Fibroblast of lung (primary cell): ENCODE data around the gene EDN2. TPM values are rescaled to one million over a fixed set of nuclear protein-coding genes. Genes with fewer than 3 reads are reported as not detected.
A peak's percentile ranks its signal among the peaks of the same experiment; 100 is the strongest.

ENCODE experiments used
- DNase-seq, 2 donors: peaks; one replicate each; pipeline versions ENCODE4 v3.0.0 to v3.0.0-alpha.2; 2010; ENCODE audit warnings: low read depth in 2 of 2
- H2AFZ ChIP-seq: 2 replicates; pipeline ENCODE4 v1.5.1; 2012; ENCODE audit warnings: low read length, control low read depth, inconsistent platforms
- H3K27ac ChIP-seq: 2 replicates; pipeline ENCODE4 v1.5.1; 2011; ENCODE audit warnings: low read length, control low read depth; ENCODE audit not compliant: insufficient read depth
- H3K27me3 ChIP-seq: 2 replicates; pipeline ENCODE4 v1.5.1; 2011; ENCODE audit warnings: mild to moderate bottlenecking, low read length; ENCODE audit not compliant: control insufficient read depth, insufficient read depth
- H3K36me3 ChIP-seq: 2 replicates; pipeline ENCODE4 v1.5.1; 2011; ENCODE audit warnings: low read length; ENCODE audit not compliant: control insufficient read depth, insufficient read depth
- H3K4me1 ChIP-seq: 2 replicates; pipeline ENCODE4 v1.5.1; 2011; ENCODE audit warnings: low read length; ENCODE audit not compliant: control insufficient read depth, insufficient read depth; ENCODE audit errors: extremely low read depth
- H3K4me2 ChIP-seq: 2 replicates; pipeline ENCODE4 v1.5.1; 2011; ENCODE audit warnings: low read length, control low read depth; ENCODE audit not compliant: insufficient read depth; ENCODE audit errors: extremely low read depth
- H3K4me3 ChIP-seq, 4 experiments: fragments of 200-600 bp in 1 of 4; sonication (generic) in 1 of 4; replicated peaks in 1 of 4; 2 replicates each; pipeline ENCODE4 v1.5.1; 2011 to 2016; ENCODE audit warnings: low read length in 4 of 4, low read depth in 3 of 4, mild to moderate bottlenecking in 3 of 4, control low read depth in 2 of 4, inconsistent platforms in 1 of 4, mixed read lengths in 1 of 4; ENCODE audit not compliant: insufficient read depth in 1 of 4; ENCODE audit errors: control extremely low read depth in 1 of 4
- H3K79me2 ChIP-seq: 2 replicates; pipeline ENCODE4 v1.5.1; 2012; ENCODE audit warnings: mild to moderate bottlenecking, low read length, inconsistent platforms; ENCODE audit not compliant: control insufficient read depth, insufficient read depth
- H3K9ac ChIP-seq: 2 replicates; pipeline ENCODE4 v1.5.1; 2011; ENCODE audit warnings: mild to moderate bottlenecking, low read length, control low read depth; ENCODE audit not compliant: insufficient read depth
- H3K9me3 ChIP-seq: 2 replicates; pipeline ENCODE4 v1.5.1; 2012; ENCODE audit warnings: low read depth, low read length; ENCODE audit not compliant: control insufficient read depth, insufficient read depth
- H4K20me1 ChIP-seq: 2 replicates; pipeline ENCODE4 v1.5.1; 2011; ENCODE audit warnings: low read length; ENCODE audit not compliant: control insufficient read depth, insufficient read depth; ENCODE audit errors: extremely low read depth
- CTCF ChIP-seq, 2 donors: IDR thresholded peaks in 1 of 2; conservative IDR thresholded peaks in 1 of 2; 1 replicate in 1 of 2; 2 replicates in 1 of 2; pipeline ENCODE4 v1.5.1; 2011 to 2012; ENCODE audit warnings: low read length in 2 of 2, control low read depth in 1 of 2, inconsistent platforms in 1 of 2, low read depth in 1 of 2, mild to moderate bottlenecking in 1 of 2
- EZH2 ChIP-seq: IDR thresholded peaks from 2 replicates; pipeline ENCODE4 v1.5.1; 2012; ENCODE audit warnings: low read length, control low read depth, mild to moderate bottlenecking; ENCODE audit errors: missing control alignments
- polyA plus RNA-seq, 2 donors: library from polyadenylated mRNA; depleted of rRNA in 1 of 2; stranded (reverse) in 1 of 2; unstranded in 1 of 2; fragments of >200 nt; gene quantifications; 2 replicates each; pipeline ENCODE4 v1.2.1, GENCODE V29; 2011 to 2012; ENCODE audit warnings: missing spikeins in 1 of 2
- total RNA-seq: library from RNA; depleted of rRNA; stranded (reverse); fragments of >200 nt; gene quantifications from 2 replicates; pipeline ENCODE4 v1.2.1, GENCODE V29; 2014

EDN2 gene
- total and polyA plus RNA-seq, 2 donors (not counting 1 experiment from before 2014, with no cell fraction given) = not detected

- H3K27me3 ChIP-seq = no peaks in the 10 kb centered on the region
- no peak overlapping the region for H3K4me3 ChIP-seq
- H3K9ac ChIP-seq = no peak overlapping the region
- H3K4me2 ChIP-seq = no peak overlapping the region
- no peaks in the 10 kb centered on the region for H3K79me2 ChIP-seq
- no peaks in the 10 kb centered on the region for H3K36me3 ChIP-seq
- no peaks in the 10 kb centered on the region for H3K9me3 ChIP-seq
- no peaks in the 10 kb centered on the region for H4K20me1 ChIP-seq
- H3K4me1 ChIP-seq = peaks cover 6% of the 10 kb centered on the region
- H3K27ac ChIP-seq = no peak overlapping the region
- H2AFZ ChIP-seq = no peak overlapping the region
- DNase-seq = no peak
- TF ChIP-seq EZH2 (no peak), CTCF (conservative IDR thresholded peaks at IDR 0.05 in 1 of 2, IDR thresholded peaks at IDR 0.05 in 1 of 2; ENCODE audit: low read depth in 1 of 2, low read length in 2 of 2) (no peak)
Measured at GRCh38 chr1:41489561-41489960, 5.1 kb upstream of the EDN2 start.

DNA sequence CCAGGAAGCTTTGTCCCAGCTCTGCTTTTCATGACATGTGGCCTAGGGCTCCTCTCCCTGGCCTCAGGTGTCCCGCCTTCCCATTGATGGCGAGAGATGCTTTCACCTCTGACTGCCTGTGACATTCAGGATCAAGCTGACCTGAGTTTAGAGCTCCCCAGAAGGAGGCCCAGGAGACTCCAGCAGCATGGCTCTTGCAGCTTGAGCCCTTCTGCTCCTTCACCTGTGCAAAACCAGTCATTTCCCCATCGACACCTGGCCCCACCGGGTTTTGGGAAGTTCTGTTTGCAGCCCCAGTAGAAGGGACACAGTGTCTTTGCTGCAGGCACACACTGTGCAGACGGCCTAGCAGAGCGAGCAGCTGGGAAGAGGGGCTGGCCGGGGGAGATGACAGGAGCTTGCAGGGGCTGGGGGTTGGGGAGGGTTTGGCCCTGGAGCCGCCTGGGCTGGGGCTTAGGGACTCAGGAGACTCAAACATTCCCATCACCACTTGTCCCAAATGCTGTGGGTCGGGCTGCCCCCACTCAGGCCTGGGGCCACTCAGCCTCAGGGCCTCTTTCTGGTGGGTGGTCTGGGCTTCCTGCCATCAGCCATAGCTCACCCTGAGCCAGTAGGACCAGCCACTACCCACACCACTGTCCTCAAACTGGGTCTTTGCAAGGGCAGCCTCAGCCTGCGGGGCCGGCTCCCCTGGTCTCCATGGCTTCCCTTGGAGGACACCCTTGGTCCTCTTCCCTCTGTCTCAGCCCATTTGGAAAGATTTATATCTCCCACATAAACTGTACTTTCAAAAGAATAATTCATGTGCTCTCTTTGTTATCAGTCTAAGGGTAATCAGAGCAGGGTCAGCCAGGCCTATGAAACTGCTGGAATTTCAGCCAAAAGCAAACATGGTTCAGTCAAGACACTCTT, 3.8 kb upstream of the EDN2 start:
- H2AFZ ChIP-seq = no peak overlapping the region
- H3K4me2 ChIP-seq = no peak overlapping the region
- H4K20me1 ChIP-seq = no peaks in the 10 kb centered on the region
- H3K27me3 ChIP-seq = no peaks in the 10 kb centered on the region
- peaks cover 6% of the 10 kb centered on the region for H3K4me1 ChIP-seq
- H3K9me3 ChIP-seq = no peaks in the 10 kb centered on the region
- H3K36me3 ChIP-seq = no peaks in the 10 kb centered on the region
- H3K9ac ChIP-seq = no peak overlapping the region
- no peak for DNase-seq
- H3K4me3 ChIP-seq = no peak overlapping the region
- H3K27ac ChIP-seq = no peak overlapping the region
- TF ChIP-seq EZH2 = no peak
- no peak for TF ChIP-seq CTCF (conservative IDR thresholded peaks at IDR 0.05 in 1 of 2, IDR thresholded peaks at IDR 0.05 in 1 of 2; ENCODE audit: low read depth in 1 of 2, low read length in 2 of 2)
- no peaks in the 10 kb centered on the region for H3K79me2 ChIP-seq

GRCh38 chr1:41487126-41488039, 2.9 kb upstream of the EDN2 start:
- Histone ChIP-seq H3K36me3 (no peaks in the 10 kb centered on the region), H4K20me1 (no peaks in the 10 kb centered on the region), H3K9ac (no peak overlapping the region), H3K9me3 (no peaks in the 10 kb centered on the region), H3K27ac (no peak overlapping the region), H3K4me2 (no peak overlapping the region), H3K79me2 (no peaks in the 10 kb centered on the region), H2AFZ (no peak overlapping the region), H3K4me1 (no peaks in the 10 kb centered on the region), H3K4me3 (no peak overlapping the region), H3K27me3 (no peaks in the 10 kb centered on the region)
- DNase-seq = peak; percentile 52 to 76
- TF ChIP-seq CTCF (conservative IDR thresholded peaks at IDR 0.05 in 1 of 2, IDR thresholded peaks at IDR 0.05 in 1 of 2; ENCODE audit: low read depth in 1 of 2, low read length in 2 of 2) (no peak), EZH2 (no peak)
